Ectodermal cell (in vitro differentiated cells): Measurements from ENCODE around the gene RAPGEF4.

ENCODE experiments used
- H3K27ac ChIP-seq: 2 replicates; pipeline ENCODE4 v1.7.0; 2013; ENCODE audit warnings: mild to moderate bottlenecking, low read depth, low read length; ENCODE audit not compliant: insufficient read depth, poor library complexity, severe bottlenecking
- H3K27me3 ChIP-seq: 2 replicates; pipeline ENCODE4 v1.7.0; 2013; ENCODE audit warnings: mild to moderate bottlenecking, low read length; ENCODE audit not compliant: insufficient read depth, control insufficient read depth, poor library complexity, severe bottlenecking
- H3K36me3 ChIP-seq: one replicate; pipeline ENCODE4 v1.7.0; 2013; ENCODE audit warnings: low read length; ENCODE audit not compliant: control insufficient read depth, insufficient read depth
- H3K4me1 ChIP-seq: one replicate; pipeline ENCODE4 v1.7.0; 2013; ENCODE audit warnings: low read length; ENCODE audit not compliant: control insufficient read depth, insufficient read depth
- H3K4me3 ChIP-seq: 2 replicates; pipeline ENCODE4 v1.7.0; 2013; ENCODE audit warnings: low read depth, low read length, control low read depth; ENCODE audit not compliant: insufficient read depth
- H3K9me3 ChIP-seq: 2 replicates; pipeline ENCODE4 v1.7.0; 2013; ENCODE audit warnings: mild to moderate bottlenecking, low read length, moderate library complexity; ENCODE audit not compliant: control insufficient read depth
- WGBS, 2 experiments: methylation state at CpG; one replicate each; pipeline ENCODE4 v1.1.7; 2013; ENCODE audit warnings: missing lambda C conversion rate in 2 of 2; 5-methylcytosine and 5-hydroxymethylcytosine counted together

RAPGEF4 gene

GRCh38 chr2:172970660-172971059 lies 235.0 kb downstream of the RAPGEF4 start:
- WGBS, 2 experiments, result 88 to 94% methylated on average over 4 of the region's 4 CpGs
- no peaks in the 10 kb centered on the region for H3K4me1 ChIP-seq
- H3K27ac ChIP-seq, result no peak overlapping the region
- no peak overlapping the region for H3K4me3 ChIP-seq
- H3K9me3 ChIP-seq, result no peaks in the 10 kb centered on the region
- no peaks in the 10 kb centered on the region for H3K36me3 ChIP-seq
- no peaks in the 10 kb centered on the region for H3K27me3 ChIP-seq

- no peaks in the 10 kb centered on the region for H3K27me3 ChIP-seq
- H3K36me3 ChIP-seq, result no peaks in the 10 kb centered on the region
- no peak overlapping the region for H3K4me3 ChIP-seq
- H3K9me3 ChIP-seq, result no peaks in the 10 kb centered on the region
- 51 to 55% methylated on average over 12 of the region's 12 CpGs for WGBS, 2 experiments
- H3K27ac ChIP-seq, result no peak overlapping the region
- no peaks in the 10 kb centered on the region for H3K4me1 ChIP-seq
These were observed 236.5 kb downstream of the RAPGEF4 start for GRCh38 chr2:172972005-172972619.

GRCh38 chr2:172974762-172975161 lies 239.1 kb downstream of the RAPGEF4 start:
- 94 to 97% methylated on average over 3 to 4 of the region's 4 CpGs for WGBS, 2 experiments
- no peaks in the 10 kb centered on the region for H3K27me3 ChIP-seq
- no peaks in the 10 kb centered on the region for H3K36me3 ChIP-seq
- no peaks in the 10 kb centered on the region for H3K4me1 ChIP-seq
- H3K4me3 ChIP-seq, result no peak overlapping the region
- no peaks in the 10 kb centered on the region for H3K9me3 ChIP-seq
- no peak overlapping the region for H3K27ac ChIP-seq

- H3K4me1 ChIP-seq, result no peaks in the 10 kb centered on the region
- H3K27me3 ChIP-seq, result no peaks in the 10 kb centered on the region
- WGBS, 2 experiments, result 83 to 85% methylated on average over 3 of the region's 4 CpGs
- no peak overlapping the region for H3K4me3 ChIP-seq
- H3K36me3 ChIP-seq, result no peaks in the 10 kb centered on the region
- H3K9me3 ChIP-seq, result no peaks in the 10 kb centered on the region
- no peak overlapping the region for H3K27ac ChIP-seq
These were observed 240.5 kb downstream of the RAPGEF4 start for GRCh38 chr2:172976116-172976515.

- H3K27me3 ChIP-seq, result no peaks in the 10 kb centered on the region
- no peaks in the 10 kb centered on the region for H3K9me3 ChIP-seq
- H3K27ac ChIP-seq, result no peak overlapping the region
- H3K4me3 ChIP-seq, result no peak overlapping the region
- no peaks in the 10 kb centered on the region for H3K36me3 ChIP-seq
- WGBS, 2 experiments, result 92 to 97% methylated on average over 5 of the region's 5 CpGs
- H3K4me1 ChIP-seq, result no peaks in the 10 kb centered on the region
These were observed 241.2 kb downstream of the RAPGEF4 start for GRCh38 chr2:172976816-172977215.

- no peak overlapping the region for H3K27ac ChIP-seq
- 58 to 61% methylated on average over 7 of the region's 7 CpGs for WGBS, 2 experiments
- H3K4me3 ChIP-seq, result no peak overlapping the region
- H3K36me3 ChIP-seq, result no peaks in the 10 kb centered on the region
- no peaks in the 10 kb centered on the region for H3K27me3 ChIP-seq
- H3K4me1 ChIP-seq, result no peaks in the 10 kb centered on the region
- no peaks in the 10 kb centered on the region for H3K9me3 ChIP-seq
These were observed 241.8 kb downstream of the RAPGEF4 start for GRCh38 chr2:172977270-172978062.

- Histone ChIP-seq H3K9me3 (no peaks in the 10 kb centered on the region), H3K27me3 (no peaks in the 10 kb centered on the region), H3K27ac (no peak overlapping the region), H3K36me3 (no peaks in the 10 kb centered on the region), H3K4me3 (no peak overlapping the region), H3K4me1 (no peaks in the 10 kb centered on the region)
- 55 to 63% methylated on average over 2 of the region's 2 CpGs for WGBS, 2 experiments
These were observed 242.4 kb downstream of the RAPGEF4 start for GRCh38 chr2:172978063-172978383.

- no peaks in the 10 kb centered on the region for H3K4me1 ChIP-seq
- H3K27me3 ChIP-seq, result no peaks in the 10 kb centered on the region
- 90 to 92% methylated on average over 10 to 12 of the region's 12 CpGs for WGBS, 2 experiments
- H3K36me3 ChIP-seq, result no peaks in the 10 kb centered on the region
- no peak overlapping the region for H3K27ac ChIP-seq
- H3K9me3 ChIP-seq, result no peaks in the 10 kb centered on the region
- H3K4me3 ChIP-seq, result no peak overlapping the region
These were observed 249.7 kb downstream of the RAPGEF4 start for GRCh38 chr2:172985139-172985892.

- H3K27me3 ChIP-seq, result no peaks in the 10 kb centered on the region
- H3K4me1 ChIP-seq, result no peaks in the 10 kb centered on the region
- H3K4me3 ChIP-seq, result no peak overlapping the region
- 56 to 72% methylated on average over 2 of the region's 2 CpGs for WGBS, 2 experiments
- no peaks in the 10 kb centered on the region for H3K36me3 ChIP-seq
- no peak overlapping the region for H3K27ac ChIP-seq
- no peaks in the 10 kb centered on the region for H3K9me3 ChIP-seq
These were observed 250.4 kb downstream of the RAPGEF4 start for GRCh38 chr2:172986040-172986439.

- no peaks in the 10 kb centered on the region for H3K4me1 ChIP-seq
- H3K9me3 ChIP-seq, result no peaks in the 10 kb centered on the region
- H3K27ac ChIP-seq, result no peak overlapping the region
- no peak overlapping the region for H3K4me3 ChIP-seq
- H3K36me3 ChIP-seq, result no peaks in the 10 kb centered on the region
- no peaks in the 10 kb centered on the region for H3K27me3 ChIP-seq
- WGBS, 2 experiments, result 94% methylated on average over 7 of the region's 7 CpGs
These were observed 253.1 kb downstream of the RAPGEF4 start for GRCh38 chr2:172988728-172989127.
